IPS-15b (cell line): ENCODE data around the gene TARDBP.
"Not testable (repeated sequence)": the region's sequence is repeated elsewhere in the genome, so short reads cannot be mapped to it uniquely, and the experiment has no call there.

ENCODE experiments used
- H3K27me3 ChIP-seq: one replicate; pipeline ENCODE4 v1.6.1; 2013; ENCODE audit warnings: low read length; ENCODE audit not compliant: control insufficient read depth, insufficient read depth
- H3K36me3 ChIP-seq: one replicate; pipeline ENCODE4 v1.6.1; 2013; ENCODE audit warnings: low read length; ENCODE audit not compliant: control insufficient read depth, insufficient read depth
- H3K4me1 ChIP-seq: one replicate; pipeline ENCODE4 v1.6.1; 2013; ENCODE audit warnings: mild to moderate bottlenecking, low read length; ENCODE audit not compliant: control insufficient read depth, insufficient read depth
- H3K4me3 ChIP-seq: one replicate; pipeline ENCODE4 v1.5.1; 2013; ENCODE audit warnings: low read depth, low read length
- H3K9ac ChIP-seq: one replicate; pipeline ENCODE4 v1.6.1; 2013; ENCODE audit warnings: low read depth, mild to moderate bottlenecking, low read length
- H3K9me3 ChIP-seq: one replicate; pipeline ENCODE4 v1.6.1; 2013; ENCODE audit warnings: mild to moderate bottlenecking, low read length; ENCODE audit not compliant: control insufficient read depth, insufficient read depth

The TARDBP gene

GRCh38 chr1:10979483-10979920 is 33.0 kb upstream of the TARDBP start:
- peaks cover 12% of the 10 kb centered on the region for H3K4me1 ChIP-seq
- H3K9me3 ChIP-seq = no peaks in the 10 kb centered on the region
- no peaks in the 10 kb centered on the region for H3K27me3 ChIP-seq
- no peak overlapping the region for H3K4me3 ChIP-seq
- H3K36me3 ChIP-seq = no peaks in the 10 kb centered on the region
- no peak overlapping the region for H3K9ac ChIP-seq

GRCh38 chr1:10980094-10980577 is 32.3 kb upstream of the TARDBP start:
- H3K9me3 ChIP-seq = no peaks in the 10 kb centered on the region
- H3K9ac ChIP-seq = no peak overlapping the region
- peak overlapping the region; percentile 49 for H3K4me3 ChIP-seq
- H3K36me3 ChIP-seq = no peaks in the 10 kb centered on the region
- peaks cover 12% of the 10 kb centered on the region for H3K4me1 ChIP-seq
- H3K27me3 ChIP-seq = no peaks in the 10 kb centered on the region

- Histone ChIP-seq H3K4me1 (peaks cover 9% of the 10 kb centered on the region), H3K9me3 (no peaks in the 10 kb centered on the region), H3K36me3 (no peaks in the 10 kb centered on the region), H3K9ac (no peak overlapping the region), H3K27me3 (no peaks in the 10 kb centered on the region), H3K4me3 (peak overlapping the region; percentile 49)
These were observed 31.4 kb upstream of the TARDBP start for GRCh38 chr1:10980841-10981727.

GRCh38 chr1:10986525-10986890 is 25.9 kb upstream of the TARDBP start:
- Histone ChIP-seq H3K4me3 (no peak overlapping the region), H3K4me1 (peaks cover under 1% of the 10 kb centered on the region), H3K9ac (no peak overlapping the region), H3K9me3 (no peaks in the 10 kb centered on the region), H3K27me3 (no peaks in the 10 kb centered on the region), H3K36me3 (no peaks in the 10 kb centered on the region)

- H3K27me3 ChIP-seq = no peaks in the 10 kb centered on the region
- H3K36me3 ChIP-seq = no peaks in the 10 kb centered on the region
- H3K9ac ChIP-seq = no peak overlapping the region
- no peak overlapping the region for H3K4me3 ChIP-seq
- no peaks in the 10 kb centered on the region for H3K4me1 ChIP-seq
- no peaks in the 10 kb centered on the region for H3K9me3 ChIP-seq
These were observed 24.5 kb upstream of the TARDBP start for GRCh38 chr1:10987840-10988417.

GRCh38 chr1:10989095-10989494 is 23.4 kb upstream of the TARDBP start:
- no peaks in the 10 kb centered on the region for H3K27me3 ChIP-seq
- no peaks in the 10 kb centered on the region for H3K9me3 ChIP-seq
- no peak overlapping the region for H3K9ac ChIP-seq
- H3K36me3 ChIP-seq = no peaks in the 10 kb centered on the region
- H3K4me3 ChIP-seq = no peak overlapping the region
- H3K4me1 ChIP-seq = no peaks in the 10 kb centered on the region

GRCh38 chr1:10989920-10990516 is 22.4 kb upstream of the TARDBP start:
- not testable (repeated sequence) for H3K9me3 ChIP-seq, H3K4me1 ChIP-seq, H3K9ac ChIP-seq, H3K36me3 ChIP-seq, H3K4me3 ChIP-seq, H3K27me3 ChIP-seq

GRCh38 chr1:10990828-10991227 is 21.6 kb upstream of the TARDBP start:
- Histone ChIP-seq H3K4me3 (no peak overlapping the region), H3K36me3 (no peaks in the 10 kb centered on the region), H3K9me3 (no peaks in the 10 kb centered on the region), H3K9ac (no peak overlapping the region), H3K4me1 (no peaks in the 10 kb centered on the region), H3K27me3 (no peaks in the 10 kb centered on the region)

GRCh38 chr1:10992004-10992403 is 20.4 kb upstream of the TARDBP start:
- not testable (repeated sequence) for H3K9ac ChIP-seq, H3K4me3 ChIP-seq, H3K4me1 ChIP-seq, H3K9me3 ChIP-seq, H3K27me3 ChIP-seq, H3K36me3 ChIP-seq

- Histone ChIP-seq H3K9ac (no peak overlapping the region), H3K36me3 (no peaks in the 10 kb centered on the region), H3K4me3 (no peak overlapping the region), H3K4me1 (no peaks in the 10 kb centered on the region), H3K9me3 (no peaks in the 10 kb centered on the region), H3K27me3 (no peaks in the 10 kb centered on the region)
These were observed 19.6 kb upstream of the TARDBP start for GRCh38 chr1:10992864-10993263.

GRCh38 chr1:10996100-10996499 is 16.4 kb upstream of the TARDBP start:
- no peaks in the 10 kb centered on the region for H3K36me3 ChIP-seq
- H3K9me3 ChIP-seq = no peaks in the 10 kb centered on the region
- H3K4me1 ChIP-seq = no peaks in the 10 kb centered on the region
- no peaks in the 10 kb centered on the region for H3K27me3 ChIP-seq
- no peak overlapping the region for H3K4me3 ChIP-seq
- H3K9ac ChIP-seq = no peak overlapping the region

- no peaks in the 10 kb centered on the region for H3K27me3 ChIP-seq
- no peak overlapping the region for H3K9ac ChIP-seq
- H3K4me3 ChIP-seq = no peak overlapping the region
- H3K36me3 ChIP-seq = no peaks in the 10 kb centered on the region
- H3K4me1 ChIP-seq = no peaks in the 10 kb centered on the region
- no peaks in the 10 kb centered on the region for H3K9me3 ChIP-seq
These were observed 11.9 kb upstream of the TARDBP start for GRCh38 chr1:11000526-11000925.
